ENCODE data around the gene NPVF. TPM values are rescaled to one million over a fixed set of nuclear protein-coding genes. Genes with fewer than 3 reads are reported as not detected.

NPVF gene
- total and polyA plus RNA-seq, 8 donors, result not detected

GRCh38 chr7:25179771-25180591, 48.3 kb downstream of the NPVF start:
- no peaks in the 10 kb centered on the region for H3K9me3 ChIP-seq
- no peaks in the 10 kb centered on the region for H3K27me3 ChIP-seq
- WGBS, 5 donors, result 0 to 1% (median 0%) methylated on average over 29 to 74 of the region's 74 CpGs
- peak overlapping the region; percentile 89 to 96 (median 95) for H3K27ac ChIP-seq
- H3K4me3 ChIP-seq, result peak overlapping the region; percentile 59 to 89 (median 80)
- peaks cover 7 to 19% (median 14%) of the 10 kb centered on the region in 4 donors for H3K4me1 ChIP-seq
- DNase-seq, result peak; percentile 96 to 97
- TF ChIP-seq POLR2A (IDR thresholded peaks at IDR 0.05) (no peak), POLR2AphosphoS5 (IDR thresholded peaks at IDR 0.05) (peak in 1 of 3 donors; percentile 87), CTCF (IDR thresholded peaks at IDR 0.05) (peak in 5 of 7 experiments; percentile 37 to 94 (median 79))
- intact Hi-C loops (cut with DNase I; ENCODE audit: low total_unique reads), result no loop called here
- H3K36me3 ChIP-seq, result peaks cover 0 to 5% (median 0%) of the 10 kb centered on the region in 4 donors

GRCh38 chr7:25179325-25179724, 49.0 kb downstream of the NPVF start:
- intact Hi-C loops (cut with DNase I; ENCODE audit: low total_unique reads), result no loop called here
- H3K4me1 ChIP-seq, result peaks cover 7 to 19% (median 14%) of the 10 kb centered on the region in 4 donors
- 56 to 68% (median 59%) methylated on average over 9 of the region's 9 CpGs for WGBS, 5 donors
- TF ChIP-seq POLR2AphosphoS5 (IDR thresholded peaks at IDR 0.05) (no peak), CTCF (IDR thresholded peaks at IDR 0.05) (no peak)
- peak overlapping the region; percentile 59 to 89 (median 80) for H3K4me3 ChIP-seq
- no peaks in the 10 kb centered on the region for H3K27me3 ChIP-seq
- DNase-seq, result peak in 1 of 2 donors; percentile 15
- H3K36me3 ChIP-seq, result peaks cover 0 to 5% (median 0%) of the 10 kb centered on the region in 4 donors
- H3K9me3 ChIP-seq, result no peaks in the 10 kb centered on the region
- peak overlapping the region in 4 of 5 donors; percentile 89 to 96 (median 92) for H3K27ac ChIP-seq

Small RNA genes within 50 kb of the gene (small RNA-seq; reads per million reads assigned to genes)
- 0 reads per million in 4 donors for gene RF00012

Other genes with a start within 250 kb of the NPVF start
- gene OSBPL3, start 248.3 kb downstream of the NPVF start, total RNA-seq, result 10 to 100 TPM in 4 of 5 donors, 1 to 10 TPM in 1; 7.2 to 25.0 (median 15.1) TPM
- gene OSBPL3, start 248.3 kb downstream of the NPVF start, polyA plus RNA-seq, result 1 to 10 TPM; 2.0 to 8.1 (median 2.9) TPM
- 10 to 100 TPM; 34.5 to 96.9 (median 52.0) TPM for gene CYCS, start 103.2 kb downstream of the NPVF start, total RNA-seq
- 100 to 1,000 TPM in 2 of 3 donors, 10 to 100 TPM in 1; 43.1 to 124 (median 102) TPM for gene CYCS, start 103.2 kb downstream of the NPVF start, polyA plus RNA-seq